ENCODE data around the gene ANTXRL.
"Not testable (repeated sequence)": the region's sequence is repeated elsewhere in the genome, so short reads cannot be mapped to it uniquely, and the experiment has no call there.

ANTXRL gene

DNA sequence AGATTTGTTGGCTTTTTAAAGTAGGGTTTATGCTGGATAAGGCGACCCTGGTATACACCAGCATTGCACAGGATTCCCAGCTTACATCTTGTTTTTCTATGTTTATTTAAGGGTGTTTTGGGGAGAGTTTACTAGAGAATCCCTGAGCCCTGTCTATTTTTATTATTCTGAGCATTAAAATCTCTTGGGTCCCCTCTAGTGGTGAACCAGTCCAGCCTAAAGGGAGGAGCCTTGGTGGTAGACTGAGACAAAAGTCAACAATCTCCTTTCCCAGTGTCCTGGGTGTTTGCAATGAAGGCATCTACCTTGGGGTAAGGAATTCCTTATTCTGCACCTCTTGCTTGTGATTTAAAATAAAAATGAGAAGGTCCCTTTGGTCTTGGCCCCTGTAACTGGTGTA is 38.2 kb downstream of the ANTXRL start:
- Histone ChIP-seq H3K9me3 (no peaks in the 10 kb centered on the region), H3K27me3 (ENCODE audit: low read depth) (no peaks in the 10 kb centered on the region), H3K4me3 (no peak overlapping the region), H3K36me3 (replicated peaks) (no peaks in the 10 kb centered on the region), H3K4me1 (no peaks in the 10 kb centered on the region)
- in situ Hi-C loops (cut with MboI; ENCODE audit: low sequenced_read_pairs): no loop called here
- no peak for DNase-seq (ENCODE audit: low spot score in 2 of 2)

DNA sequence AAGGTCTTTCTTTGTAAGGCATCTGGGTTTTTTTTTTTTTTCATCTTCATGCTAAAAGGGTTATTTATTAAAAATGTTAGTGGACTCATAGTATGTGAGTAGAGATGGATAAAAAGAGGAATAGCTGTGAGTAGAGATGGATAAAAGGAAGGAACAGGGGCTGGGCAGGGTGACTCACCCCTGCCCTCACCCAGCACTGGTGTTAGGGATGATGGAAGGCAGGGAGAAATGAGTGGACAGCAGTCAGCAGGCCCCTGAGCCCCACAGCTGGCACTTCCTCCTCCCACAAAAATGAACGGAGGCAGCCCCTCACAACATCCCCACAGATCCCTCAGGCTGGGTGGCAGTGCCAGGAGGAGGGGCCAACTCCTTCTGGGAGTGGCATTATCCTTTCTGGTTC is 39.3 kb downstream of the ANTXRL start:
- in situ Hi-C loops (cut with MboI; ENCODE audit: low sequenced_read_pairs): no loop called here
- no peaks in the 10 kb centered on the region for H3K36me3 ChIP-seq (replicated peaks)
- no peaks in the 10 kb centered on the region for H3K9me3 ChIP-seq
- no peaks in the 10 kb centered on the region for H3K4me1 ChIP-seq
- DNase-seq (ENCODE audit: low spot score in 2 of 2): no peak
- H3K27me3 ChIP-seq (ENCODE audit: low read depth): no peaks in the 10 kb centered on the region
- no peak overlapping the region for H3K4me3 ChIP-seq

DNA sequence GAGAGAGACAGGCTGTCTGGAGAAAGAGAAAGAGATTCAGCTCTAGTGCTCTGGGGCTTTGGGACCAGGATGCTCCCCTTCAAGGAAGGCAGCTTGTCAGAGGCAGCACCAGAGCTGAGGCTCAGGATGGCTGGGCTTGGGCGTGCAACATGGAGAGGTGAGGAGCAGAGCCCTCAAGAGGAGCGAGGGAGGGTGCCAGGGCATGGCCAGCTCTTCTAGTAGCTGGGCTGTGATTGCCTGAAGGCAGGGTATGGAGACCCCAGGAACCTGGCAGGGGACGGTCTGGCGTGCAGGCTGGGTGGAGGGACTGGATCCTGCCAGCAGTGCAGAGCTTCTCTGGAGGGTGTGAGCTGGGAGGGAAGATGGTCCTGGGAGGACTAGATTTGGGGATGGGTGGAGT is 40.2 kb downstream of the ANTXRL start:
- DNase-seq (ENCODE audit: low spot score in 2 of 2): no peak
- no peaks in the 10 kb centered on the region for H3K36me3 ChIP-seq (replicated peaks)
- H3K27me3 ChIP-seq (ENCODE audit: low read depth): no peaks in the 10 kb centered on the region
- H3K4me1 ChIP-seq: no peaks in the 10 kb centered on the region
- H3K4me3 ChIP-seq: no peak overlapping the region
- in situ Hi-C loops (cut with MboI; ENCODE audit: low sequenced_read_pairs): no loop called here
- no peaks in the 10 kb centered on the region for H3K9me3 ChIP-seq

DNA sequence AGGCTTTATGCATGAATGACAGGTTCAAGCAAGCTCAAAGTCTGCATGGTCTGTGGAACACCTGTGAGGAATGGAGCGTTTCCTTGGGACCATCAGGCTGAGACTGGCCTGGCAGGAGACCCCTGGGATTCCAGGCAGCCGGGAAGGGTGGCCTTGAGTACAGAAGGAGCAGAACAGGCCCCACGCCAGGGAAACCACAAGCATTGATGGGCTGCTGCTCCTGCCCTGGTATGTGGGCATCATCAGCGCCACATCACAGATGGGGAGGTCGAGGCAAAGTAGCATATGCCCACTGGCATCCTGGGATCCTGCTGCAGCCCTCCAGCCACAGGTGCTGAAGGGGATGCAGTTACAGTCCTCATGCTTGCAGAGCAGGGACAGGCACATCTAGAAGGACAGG is 40.9 kb downstream of the ANTXRL start:
- no peaks in the 10 kb centered on the region for H3K4me1 ChIP-seq
- no peak overlapping the region for H3K4me3 ChIP-seq
- in situ Hi-C loops (cut with MboI; ENCODE audit: low sequenced_read_pairs): no loop called here
- H3K9me3 ChIP-seq: no peaks in the 10 kb centered on the region
- H3K27me3 ChIP-seq (ENCODE audit: low read depth): no peaks in the 10 kb centered on the region
- no peaks in the 10 kb centered on the region for H3K36me3 ChIP-seq (replicated peaks)
- DNase-seq (ENCODE audit: low spot score in 2 of 2): no peak

DNA sequence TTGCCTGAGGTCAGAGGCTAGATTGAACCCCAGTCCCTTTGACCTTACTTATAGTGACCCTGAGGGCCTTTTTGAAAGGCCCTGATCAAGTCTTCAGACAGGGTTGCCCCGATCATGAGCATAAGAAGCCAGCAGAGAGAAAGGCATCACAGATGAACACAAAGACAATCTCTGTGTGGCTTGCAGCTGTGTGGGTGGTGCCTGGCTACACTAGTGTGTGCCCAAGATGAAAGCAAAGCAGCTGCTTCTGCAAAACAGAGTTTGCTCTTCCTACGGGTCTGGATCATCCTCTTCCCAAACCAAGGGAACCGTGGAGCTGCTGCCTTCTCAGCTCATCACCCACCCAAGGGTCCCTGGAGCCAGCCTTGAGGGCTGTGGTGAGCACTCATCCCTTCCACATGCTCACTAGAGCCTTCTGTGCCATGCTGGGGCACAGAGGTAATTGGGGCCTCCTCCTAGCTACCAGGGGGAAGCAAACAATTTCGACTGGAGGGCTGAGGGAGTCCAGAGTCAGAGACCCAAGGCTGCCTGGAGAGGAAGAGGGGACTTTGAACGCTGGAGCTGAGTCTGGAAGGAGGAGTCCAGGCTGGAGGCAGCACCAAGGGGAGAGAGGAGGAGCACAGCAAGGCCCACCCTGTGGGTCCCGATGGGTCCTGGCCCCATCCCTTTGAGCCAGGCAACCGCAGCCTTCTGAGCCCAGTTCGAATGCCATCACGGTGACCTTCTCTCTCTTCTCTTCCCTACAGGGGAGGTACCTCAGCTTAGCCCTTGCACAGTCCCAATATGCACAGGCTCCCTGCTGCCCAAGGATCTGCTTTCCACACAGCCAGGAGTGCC is 42.3 kb downstream of the ANTXRL start:
- Histone ChIP-seq H3K36me3 (replicated peaks) (no peaks in the 10 kb centered on the region), H3K4me3 (no peak overlapping the region), H3K9me3 (no peaks in the 10 kb centered on the region), H3K4me1 (no peaks in the 10 kb centered on the region), H3K27me3 (ENCODE audit: low read depth) (no peaks in the 10 kb centered on the region)
- in situ Hi-C loops (cut with MboI; ENCODE audit: low sequenced_read_pairs): no loop called here
- DNase-seq (ENCODE audit: low spot score in 2 of 2): no peak

DNA sequence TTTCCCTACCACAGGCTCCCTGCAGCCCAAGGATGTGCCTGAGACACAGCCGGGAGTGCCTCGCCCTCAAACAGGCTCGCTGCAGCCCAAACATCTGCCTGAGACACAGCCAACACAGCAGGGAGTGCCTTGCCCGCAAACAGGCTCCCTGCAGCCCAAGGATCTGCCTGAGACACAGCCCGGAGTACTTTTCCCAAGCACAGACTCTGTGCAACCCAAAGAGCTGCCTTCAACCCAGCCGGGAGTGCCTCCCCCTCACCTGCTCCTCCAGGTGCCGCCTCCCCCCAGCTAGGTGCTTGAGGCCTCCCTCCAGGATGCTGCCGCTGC is 42.9 kb downstream of the ANTXRL start:
- in situ Hi-C loops (cut with MboI; ENCODE audit: low sequenced_read_pairs): no loop called here
- H3K27me3 ChIP-seq (ENCODE audit: low read depth): no peaks in the 10 kb centered on the region
- DNase-seq (ENCODE audit: low spot score in 2 of 2): no peak
- no peak overlapping the region for H3K4me3 ChIP-seq
- no peaks in the 10 kb centered on the region for H3K4me1 ChIP-seq
- H3K9me3 ChIP-seq: no peaks in the 10 kb centered on the region
- no peaks in the 10 kb centered on the region for H3K36me3 ChIP-seq (replicated peaks)

DNA sequence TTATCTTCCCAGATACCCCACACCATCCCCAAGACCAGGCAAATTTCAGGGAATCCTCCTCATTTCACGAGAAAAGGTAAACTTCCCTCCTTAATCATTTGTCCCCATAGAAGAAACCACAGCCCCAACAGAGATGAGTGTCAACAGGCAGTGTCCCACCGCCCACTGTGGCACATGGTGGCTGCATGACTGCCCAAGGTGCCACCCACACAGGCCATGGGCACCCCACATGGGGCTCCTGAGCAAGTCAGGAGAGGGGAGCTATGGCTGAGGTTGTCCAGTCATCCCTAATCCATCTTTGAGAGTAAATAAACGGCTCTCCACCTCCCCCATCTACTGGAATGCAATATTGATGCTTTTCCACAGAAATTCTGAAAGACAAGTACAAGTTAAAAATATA is 44.1 kb downstream of the ANTXRL start:
- Histone ChIP-seq H3K4me3 (no peak overlapping the region), H3K27me3 (ENCODE audit: low read depth) (no peaks in the 10 kb centered on the region), H3K36me3 (replicated peaks) (no peaks in the 10 kb centered on the region), H3K4me1 (no peaks in the 10 kb centered on the region), H3K9me3 (no peaks in the 10 kb centered on the region)
- in situ Hi-C loops (cut with MboI; ENCODE audit: low sequenced_read_pairs): no loop called here
- DNase-seq (ENCODE audit: low spot score in 2 of 2): no peak

DNA sequence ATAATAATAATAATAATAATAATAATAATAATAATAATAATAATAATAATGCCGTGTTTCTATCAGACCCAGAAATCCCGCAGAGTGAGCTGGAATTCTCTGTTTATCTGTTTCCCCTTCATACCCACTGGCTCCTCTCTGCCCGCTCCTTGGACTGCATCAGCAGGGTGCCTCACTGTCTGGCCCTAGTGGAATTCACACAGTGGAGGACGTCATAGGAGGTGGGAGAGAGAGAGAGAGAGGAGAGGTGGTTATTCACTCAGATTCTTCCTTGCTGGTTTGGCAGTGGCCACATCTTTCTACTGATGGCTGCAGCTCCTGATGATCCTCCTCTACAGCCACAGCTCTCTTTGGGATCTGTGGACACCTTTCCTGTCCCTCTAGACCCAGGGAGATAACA is 78.7 kb downstream of the ANTXRL start:
- DNase-seq (ENCODE audit: low spot score in 2 of 2); H3K27me3 ChIP-seq (ENCODE audit: low read depth); H3K36me3 ChIP-seq (replicated peaks); in situ Hi-C loops (cut with MboI; ENCODE audit: low sequenced_read_pairs); H3K4me3 ChIP-seq; H3K4me1 ChIP-seq; H3K9me3 ChIP-seq: not testable (repeated sequence)

DNA sequence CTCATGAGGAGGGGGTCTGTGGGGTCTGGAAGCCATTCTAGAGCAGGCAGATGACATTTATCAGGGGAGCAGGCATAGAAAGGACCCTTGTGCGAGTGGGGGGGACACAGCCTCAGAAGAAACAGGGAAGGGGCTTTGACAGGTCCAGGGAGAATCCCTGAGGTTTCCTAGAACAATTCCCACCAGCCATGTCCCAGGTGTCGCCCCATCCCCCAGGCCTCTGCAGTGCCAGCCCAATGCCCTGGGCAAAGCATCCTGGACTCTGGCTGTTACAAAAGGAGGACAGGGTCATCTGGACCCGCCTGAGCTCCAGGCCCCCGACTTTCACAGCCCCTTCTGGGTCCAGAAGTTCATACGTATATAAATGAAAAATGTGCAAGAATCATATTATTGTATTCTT is 80.4 kb downstream of the ANTXRL start:
- H3K9me3 ChIP-seq; H3K27me3 ChIP-seq (ENCODE audit: low read depth); H3K4me1 ChIP-seq; DNase-seq (ENCODE audit: low spot score in 2 of 2); H3K36me3 ChIP-seq (replicated peaks); H3K4me3 ChIP-seq; in situ Hi-C loops (cut with MboI; ENCODE audit: low sequenced_read_pairs): not testable (repeated sequence)

DNA sequence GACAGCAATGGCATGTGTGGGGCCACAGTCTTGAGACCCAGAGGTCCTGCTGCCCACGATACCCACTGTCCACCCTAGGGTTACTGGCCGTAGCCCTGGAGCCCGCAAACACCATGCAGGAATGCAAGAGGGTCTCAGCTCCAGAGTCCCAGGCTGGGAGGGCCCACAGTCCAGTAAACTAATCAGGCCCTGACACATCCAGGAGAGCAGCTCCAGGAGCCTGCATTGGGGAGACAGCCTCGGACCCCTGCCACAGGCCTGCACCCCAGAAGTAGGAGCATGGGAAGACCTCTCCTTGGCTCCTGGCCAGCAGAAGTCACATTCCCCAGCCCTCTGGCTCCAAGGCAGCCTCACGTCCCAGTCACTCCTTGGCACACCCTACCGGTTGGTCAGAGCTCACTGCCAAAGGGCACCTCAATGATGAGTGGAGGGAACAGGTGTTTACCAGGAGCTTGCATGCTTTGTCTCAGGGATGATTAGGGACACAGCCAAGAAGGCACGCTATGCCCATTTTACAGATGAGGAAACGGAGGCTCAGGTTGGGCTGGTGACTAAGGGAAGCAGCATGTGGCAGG is 81.0 kb downstream of the ANTXRL start:
- DNase-seq (ENCODE audit: low spot score in 2 of 2); H3K4me1 ChIP-seq; H3K4me3 ChIP-seq; H3K27me3 ChIP-seq (ENCODE audit: low read depth); H3K36me3 ChIP-seq (replicated peaks); H3K9me3 ChIP-seq; in situ Hi-C loops (cut with MboI; ENCODE audit: low sequenced_read_pairs): not testable (repeated sequence)

DNA sequence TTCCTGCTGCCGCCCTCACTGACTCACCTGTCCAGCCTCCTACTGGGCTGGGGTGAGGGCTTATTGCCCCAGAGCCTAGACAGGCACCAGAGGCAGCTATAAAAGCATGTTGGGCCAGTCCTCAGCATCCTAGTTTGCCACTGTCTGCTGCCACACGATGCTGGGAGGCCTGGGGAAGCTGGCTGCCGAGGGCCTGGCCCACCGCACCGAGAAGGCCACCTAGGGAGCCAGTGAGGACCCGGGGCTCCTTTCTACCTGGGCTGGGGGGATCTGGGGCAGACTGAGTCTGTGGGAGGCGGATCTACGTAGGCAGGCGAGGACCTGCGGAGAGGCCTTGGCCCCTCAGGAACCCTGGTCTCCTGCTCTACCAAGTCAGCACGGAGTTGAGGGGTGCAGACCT is 82.2 kb downstream of the ANTXRL start:
- DNase-seq (ENCODE audit: low spot score in 2 of 2); in situ Hi-C loops (cut with MboI; ENCODE audit: low sequenced_read_pairs): not testable (repeated sequence)

DNA sequence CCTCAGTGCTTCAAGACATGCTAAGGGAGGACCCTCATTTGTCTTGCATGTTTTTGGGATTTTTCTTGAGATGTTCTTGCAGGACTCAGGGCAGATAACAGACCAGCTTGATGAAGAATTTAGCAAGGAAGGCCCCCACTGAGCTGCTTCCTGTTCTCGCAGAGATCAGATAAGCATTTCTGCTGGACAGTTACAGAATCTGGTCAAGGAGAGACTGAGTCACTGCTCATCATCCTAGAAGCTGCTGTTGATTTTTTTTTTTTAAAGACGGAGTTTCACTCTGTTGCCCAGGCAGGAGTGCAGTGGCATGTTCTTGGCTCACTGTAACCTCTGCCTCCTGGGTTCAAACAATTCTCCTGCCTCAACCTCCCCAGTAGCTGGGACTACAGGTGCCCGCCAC is 87.6 kb downstream of the ANTXRL start:
- H3K9me3 ChIP-seq; in situ Hi-C loops (cut with MboI; ENCODE audit: low sequenced_read_pairs); H3K4me1 ChIP-seq: not testable (repeated sequence)

More for the DNA sequence above, 82.2 kb downstream of the ANTXRL start:
- not testable (repeated sequence) for H3K27me3 ChIP-seq (ENCODE audit: low read depth); H3K4me3 ChIP-seq; H3K9me3 ChIP-seq; H3K36me3 ChIP-seq (replicated peaks); H3K4me1 ChIP-seq

DNA sequence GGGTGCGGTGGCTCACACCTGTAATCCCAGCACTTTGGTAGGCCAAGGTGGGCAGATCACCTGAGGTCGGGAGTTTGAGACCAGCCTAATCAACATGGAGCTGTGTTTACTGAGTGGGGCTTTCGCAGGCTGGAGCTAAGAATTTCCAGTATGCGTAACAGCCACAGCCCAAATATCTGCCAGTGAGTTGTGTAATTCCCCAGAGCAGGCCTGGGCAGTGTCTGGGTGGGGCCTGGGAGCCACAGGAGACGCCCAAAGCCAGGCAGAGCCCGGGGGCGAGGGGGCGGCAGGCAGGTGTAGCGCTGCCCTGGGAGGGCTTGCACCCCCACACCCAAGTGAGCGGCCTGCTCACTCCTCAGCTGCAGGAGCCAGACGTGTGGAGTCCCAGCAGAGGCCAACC is 88.6 kb downstream of the ANTXRL start, which contains the start of gene ANXA8L1:
ANXA8L1 (plus strand) TSS at position 371 of the 400 bp plus-strand sequence. CDS start 76 bp downstream, outside the sequence.
- H3K27me3 ChIP-seq (ENCODE audit: low read depth); DNase-seq (ENCODE audit: low spot score in 2 of 2); H3K36me3 ChIP-seq (replicated peaks); H3K4me1 ChIP-seq; H3K9me3 ChIP-seq; in situ Hi-C loops (cut with MboI; ENCODE audit: low sequenced_read_pairs); H3K4me3 ChIP-seq: not testable (repeated sequence)

More for the DNA sequence above, 87.6 kb downstream of the ANTXRL start:
- not testable (repeated sequence) for H3K4me3 ChIP-seq; DNase-seq (ENCODE audit: low spot score in 2 of 2); H3K36me3 ChIP-seq (replicated peaks); H3K27me3 ChIP-seq (ENCODE audit: low read depth)

DNA sequence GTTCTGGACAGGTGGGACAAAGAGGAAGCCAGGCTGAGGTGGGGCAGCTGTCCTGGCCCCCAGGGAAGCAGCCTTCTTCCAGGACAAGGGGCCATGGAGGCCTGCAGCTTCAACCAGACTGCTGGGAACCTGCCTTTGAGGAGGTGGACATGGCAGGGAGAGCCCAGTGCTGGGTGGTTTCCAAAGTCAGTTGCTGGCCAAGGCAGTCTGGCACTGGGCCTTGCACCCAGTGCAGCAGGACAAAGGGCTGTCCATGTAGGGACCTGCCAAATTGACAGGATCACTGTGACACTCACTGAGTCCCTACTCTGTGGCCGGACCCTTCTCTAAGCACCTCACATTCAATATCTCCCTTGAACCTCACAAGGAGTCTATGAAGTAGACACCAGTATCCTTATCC is 90.2 kb downstream of the ANTXRL start:
- H3K27me3 ChIP-seq (ENCODE audit: low read depth); in situ Hi-C loops (cut with MboI; ENCODE audit: low sequenced_read_pairs); H3K9me3 ChIP-seq; H3K4me1 ChIP-seq; H3K36me3 ChIP-seq (replicated peaks); H3K4me3 ChIP-seq; DNase-seq (ENCODE audit: low spot score in 2 of 2): not testable (repeated sequence)

DNA sequence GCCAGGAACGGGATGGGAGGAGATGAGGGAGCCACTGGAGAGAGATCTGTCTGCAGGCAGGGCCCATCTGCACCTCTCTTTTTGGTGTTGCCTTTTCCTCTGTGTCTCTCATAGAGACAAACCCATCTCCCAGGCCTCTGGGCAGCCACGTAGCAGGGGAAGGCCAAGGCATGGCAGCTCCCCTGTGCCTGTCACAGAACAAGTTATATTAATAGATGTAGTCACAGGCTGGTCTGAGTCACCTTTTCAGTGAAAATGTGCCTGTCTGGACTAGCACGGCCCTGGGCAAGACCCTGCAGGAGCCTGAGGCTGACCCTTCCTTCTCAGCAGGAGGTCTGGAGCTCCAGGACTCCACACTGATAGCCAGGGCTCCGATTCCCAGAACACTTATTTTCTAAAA is 90.9 kb downstream of the ANTXRL start:
- H3K9me3 ChIP-seq; in situ Hi-C loops (cut with MboI; ENCODE audit: low sequenced_read_pairs); DNase-seq (ENCODE audit: low spot score in 2 of 2); H3K27me3 ChIP-seq (ENCODE audit: low read depth); H3K4me3 ChIP-seq; H3K4me1 ChIP-seq; H3K36me3 ChIP-seq (replicated peaks): not testable (repeated sequence)
